Measurements from ENCODE around the gene IL32.

IL32 gene

DNA sequence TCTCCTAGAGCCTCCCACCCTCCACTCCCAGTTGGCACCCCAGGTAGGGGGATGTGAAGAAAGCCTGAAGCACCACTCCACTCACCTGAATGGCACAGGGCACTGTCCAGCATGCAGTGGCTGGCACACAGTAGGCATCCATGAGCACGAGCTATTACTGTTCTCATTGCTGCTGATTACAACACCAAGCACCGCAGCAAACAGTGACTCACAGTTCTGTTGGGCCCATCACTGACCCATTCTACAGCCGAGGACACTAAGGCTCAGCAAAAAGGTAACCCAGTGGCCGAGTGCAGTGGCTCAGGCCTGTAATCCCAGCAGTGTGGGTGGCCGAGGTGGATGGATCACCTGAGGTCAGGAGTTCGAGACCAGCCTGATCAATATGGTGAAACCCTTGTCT lies 30.9 kb downstream of the IL32 start:
- H4K20me1 ChIP-seq (ENCODE audit: insufficient read depth, low read length) = no peaks in the 10 kb centered on the region
- H3K4me1 ChIP-seq (ENCODE audit: low read length) = peaks cover 23% of the 10 kb centered on the region
- no peaks in the 10 kb centered on the region for H3K9me3 ChIP-seq (replicated peaks; ENCODE audit: insufficient read depth, low read length)
- no peak overlapping the region for H3K27ac ChIP-seq (ENCODE audit: low read length)
- no peak overlapping the region for H3K9ac ChIP-seq (ENCODE audit: low read length)
- DNase-seq = no peak
- H3K4me3 ChIP-seq (ENCODE audit: low read length) = no peak overlapping the region
- H3K27me3 ChIP-seq (replicated peaks; ENCODE audit: insufficient read depth, low read length) = peaks cover 44% of the 10 kb centered on the region
- no peak overlapping the region for H2AFZ ChIP-seq (ENCODE audit: low read length)
- no peak overlapping the region for H3K4me2 ChIP-seq (ENCODE audit: low read depth, low read length)
- H3K9me2 ChIP-seq (replicated peaks; ENCODE audit: insufficient read depth, low read length) = no peaks in the 10 kb centered on the region
- TF ChIP-seq EZH2phosphoT487 (IDR thresholded peaks at IDR 0.05; ENCODE audit: low read length) (no peak), EZH2 (optimal IDR thresholded peaks at IDR 0.05; ENCODE audit: low read depth, low read length) (no peak)
- TF ChIP-seq, protein P1, sequence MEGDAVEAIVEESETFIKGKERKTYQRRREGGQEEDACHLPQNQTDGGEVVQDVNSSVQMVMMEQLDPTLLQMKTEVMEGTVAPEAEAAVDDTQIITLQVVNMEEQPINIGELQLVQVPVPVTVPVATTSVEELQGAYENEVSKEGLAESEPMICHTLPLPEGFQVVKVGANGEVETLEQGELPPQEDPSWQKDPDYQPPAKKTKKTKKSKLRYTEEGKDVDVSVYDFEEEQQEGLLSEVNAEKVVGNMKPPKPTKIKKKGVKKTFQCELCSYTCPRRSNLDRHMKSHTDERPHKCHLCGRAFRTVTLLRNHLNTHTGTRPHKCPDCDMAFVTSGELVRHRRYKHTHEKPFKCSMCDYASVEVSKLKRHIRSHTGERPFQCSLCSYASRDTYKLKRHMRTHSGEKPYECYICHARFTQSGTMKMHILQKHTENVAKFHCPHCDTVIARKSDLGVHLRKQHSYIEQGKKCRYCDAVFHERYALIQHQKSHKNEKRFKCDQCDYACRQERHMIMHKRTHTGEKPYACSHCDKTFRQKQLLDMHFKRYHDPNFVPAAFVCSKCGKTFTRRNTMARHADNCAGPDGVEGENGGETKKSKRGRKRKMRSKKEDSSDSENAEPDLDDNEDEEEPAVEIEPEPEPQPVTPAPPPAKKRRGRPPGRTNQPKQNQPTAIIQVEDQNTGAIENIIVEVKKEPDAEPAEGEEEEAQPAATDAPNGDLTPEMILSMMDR (IDR thresholded peaks at IDR 0.05; ENCODE audit: low read length) = no peak
- peaks cover 12% of the 10 kb centered on the region; the same call in 1 of the 2 replicates for H3F3A ChIP-seq (ENCODE audit: insufficient read depth, low read length)
- H3K36me3 ChIP-seq (replicated peaks; ENCODE audit: insufficient read depth, low read length) = no peaks in the 10 kb centered on the region
- no peaks in the 10 kb centered on the region for H3K79me2 ChIP-seq (ENCODE audit: low read length)

- Histone ChIP-seq H3K9me2 (replicated peaks; ENCODE audit: insufficient read depth, low read length) (no peaks in the 10 kb centered on the region), H3K27ac (ENCODE audit: low read length) (no peak overlapping the region), H3K4me1 (ENCODE audit: low read length) (peaks cover 23% of the 10 kb centered on the region), H3K27me3 (replicated peaks; ENCODE audit: insufficient read depth, low read length) (peaks cover 39% of the 10 kb centered on the region), H3K36me3 (replicated peaks; ENCODE audit: insufficient read depth, low read length) (no peaks in the 10 kb centered on the region), H3K9ac (ENCODE audit: low read length) (no peak overlapping the region), H4K20me1 (ENCODE audit: insufficient read depth, low read length) (no peaks in the 10 kb centered on the region), H3K79me2 (ENCODE audit: low read length) (no peaks in the 10 kb centered on the region), H3K9me3 (replicated peaks; ENCODE audit: insufficient read depth, low read length) (no peaks in the 10 kb centered on the region), H2AFZ (ENCODE audit: low read length) (no peak overlapping the region), H3K4me2 (ENCODE audit: low read depth, low read length) (no peak overlapping the region), H3F3A (ENCODE audit: insufficient read depth, low read length) (peaks cover 12% of the 10 kb centered on the region; the same call in 1 of the 2 replicates), H3K4me3 (ENCODE audit: low read length) (no peak overlapping the region)
- DNase-seq = no peak
- TF ChIP-seq, protein P1 (IDR thresholded peaks at IDR 0.05; ENCODE audit: low read length) = no peak
Observed at GRCh38 chr16:3097266-3097665, 31.8 kb downstream of the IL32 start.

- no peaks in the 10 kb centered on the region for H3K9me2 ChIP-seq (replicated peaks; ENCODE audit: insufficient read depth, low read length)
- H3K4me2 ChIP-seq (ENCODE audit: low read depth, low read length) = peak within 1 kb of the TSS; percentile 86
- H3K36me3 ChIP-seq (replicated peaks; ENCODE audit: insufficient read depth, low read length) = no peaks in the 10 kb centered on the region
- peaks cover 10% of the 10 kb centered on the region; the same call in 1 of the 2 replicates for H3F3A ChIP-seq (ENCODE audit: insufficient read depth, low read length)
- H3K27me3 ChIP-seq (replicated peaks; ENCODE audit: insufficient read depth, low read length) = peaks cover 30% of the 10 kb centered on the region
- H3K4me3 ChIP-seq (ENCODE audit: low read length) = peak within 1 kb of the TSS; percentile 40
- H4K20me1 ChIP-seq (ENCODE audit: insufficient read depth, low read length) = no peaks in the 10 kb centered on the region
- peaks cover 23% of the 10 kb centered on the region for H3K4me1 ChIP-seq (ENCODE audit: low read length)
- H3K9me3 ChIP-seq (replicated peaks; ENCODE audit: insufficient read depth, low read length) = no peaks in the 10 kb centered on the region
- peak within 1 kb of the TSS; percentile 67; the same call in 1 of the 2 replicates for H2AFZ ChIP-seq (ENCODE audit: low read length)
- no peak for DNase-seq
- no peaks in the 10 kb centered on the region for H3K79me2 ChIP-seq (ENCODE audit: low read length)
- no peak within 1 kb of the TSS for H3K9ac ChIP-seq (ENCODE audit: low read length)
- no peak within 1 kb of the TSS for H3K27ac ChIP-seq (ENCODE audit: low read length)
- TF ChIP-seq EZH2phosphoT487 (IDR thresholded peaks at IDR 0.05; ENCODE audit: low read length) = no peak
- no peak for TF ChIP-seq EZH2 (optimal IDR thresholded peaks at IDR 0.05; ENCODE audit: low read depth, low read length)
- TF ChIP-seq, protein P1 (IDR thresholded peaks at IDR 0.05; ENCODE audit: low read length) = no peak
Observed at GRCh38 chr16:3098459-3099394, 33.3 kb downstream of the IL32 start, which contains the start of gene ZSCAN10. Gene ZSCAN10 (minus strand): TSS chr16:3099294. CDS start chr16:3092937, 6,357 bp downstream.
